Liver (tissue), 9 donors: ENCODE measurements around the gene OLFML2A. TPM values are rescaled to one million over a fixed set of nuclear protein-coding genes. Genes with fewer than 3 reads are reported as not detected.

Experiments
- DNase-seq: peaks from one replicate; pipeline ENCODE4 v3.0.0-alpha.2; 2017; ENCODE audit warnings: low spot score
- H3K27ac ChIP-seq, 2 donors: one replicate each; pipeline ENCODE4 v1.7.0; 2013; ENCODE audit warnings: inconsistent platforms in 2 of 2, low read length in 2 of 2, control low read depth in 1 of 2, low read depth in 1 of 2, mild to moderate bottlenecking in 1 of 2
- H3K27me3 ChIP-seq, 4 donors: one replicate each; pipeline versions ENCODE4 v1.6.1 to v1.7.0; 2013; ENCODE audit warnings: low read length in 3 of 4, inconsistent platforms in 1 of 4, mild to moderate bottlenecking in 1 of 4, moderate library complexity in 1 of 4; ENCODE audit not compliant: control insufficient read depth in 4 of 4, insufficient read depth in 4 of 4
- H3K36me3 ChIP-seq, 4 donors: one replicate each; pipeline versions ENCODE4 v1.6.1 to v1.7.0; 2013; ENCODE audit warnings: low read length in 3 of 4, mild to moderate bottlenecking in 3 of 4, low read depth in 1 of 4, moderate library complexity in 1 of 4; ENCODE audit not compliant: control insufficient read depth in 4 of 4, insufficient read depth in 3 of 4
- H3K4me1 ChIP-seq, 4 donors: one replicate each; pipeline versions ENCODE4 v1.6.1 to v1.7.0; 2013; ENCODE audit warnings: low read length in 3 of 4, mild to moderate bottlenecking in 3 of 4, moderate library complexity in 1 of 4; ENCODE audit not compliant: control insufficient read depth in 4 of 4, insufficient read depth in 4 of 4
- H3K4me3 ChIP-seq, 3 donors: one replicate each; pipeline versions ENCODE4 v1.6.1 to v1.7.0; 2013; ENCODE audit warnings: low read length in 3 of 3, control low read depth in 1 of 3, low read depth in 1 of 3, mild to moderate bottlenecking in 1 of 3
- H3K9ac ChIP-seq, 2 donors: one replicate each; pipeline ENCODE4 v1.7.0; 2013; ENCODE audit warnings: low read length in 2 of 2, mild to moderate bottlenecking in 2 of 2, moderate library complexity in 2 of 2, control low read depth in 1 of 2, low read depth in 1 of 2
- H3K9me3 ChIP-seq, 4 donors: one replicate each; pipeline versions ENCODE4 v1.6.1 to v1.7.0; 2013; ENCODE audit warnings: low read length in 3 of 4; ENCODE audit not compliant: control insufficient read depth in 4 of 4
- ATF3 ChIP-seq: IDR thresholded peaks from 2 replicates; pipeline ENCODE4 v1.6.1; 2016; ENCODE audit warnings: antibody characterized with exemption
- EGR1 ChIP-seq, 2 donors: IDR thresholded peaks; 2 replicates each; pipeline ENCODE4 v1.6.1; 2016 to 2018; ENCODE audit warnings: antibody characterized with exemption in 2 of 2, low read depth in 2 of 2
- FOXA1 ChIP-seq: IDR thresholded peaks from 2 replicates; pipeline ENCODE4 v1.6.1; 2016; ENCODE audit warnings: antibody characterized with exemption
- FOXA2 ChIP-seq: IDR thresholded peaks from 2 replicates; pipeline ENCODE4 v1.6.1; 2016; ENCODE audit warnings: antibody characterized with exemption
- GABPA ChIP-seq, 2 donors: IDR thresholded peaks in 1 of 2; conservative IDR thresholded peaks in 1 of 2; 2 replicates each; pipeline ENCODE4 v1.6.1; 2016; ENCODE audit warnings: antibody characterized with exemption in 2 of 2, mild to moderate bottlenecking in 1 of 2, moderate library complexity in 1 of 2
- HNF4A ChIP-seq, 2 donors: conservative IDR thresholded peaks; 2 replicates each; pipeline ENCODE4 v1.6.1; 2016; ENCODE audit warnings: antibody characterized with exemption in 2 of 2, mild to moderate bottlenecking in 2 of 2
- HNF4G ChIP-seq: IDR thresholded peaks from 2 replicates; pipeline ENCODE4 v1.6.1; 2016; ENCODE audit warnings: antibody characterized with exemption
- JUND ChIP-seq, 2 donors: IDR thresholded peaks; 2 replicates each; pipeline ENCODE4 v1.6.1; 2016; ENCODE audit warnings: antibody characterized with exemption in 2 of 2
- MAX ChIP-seq: IDR thresholded peaks from 2 replicates; pipeline ENCODE4 v1.6.1; 2016; ENCODE audit warnings: antibody characterized with exemption
- NR2F2 ChIP-seq: IDR thresholded peaks from 2 replicates; pipeline ENCODE4 v1.6.1; 2016; ENCODE audit warnings: antibody characterized with exemption
- RAD21 ChIP-seq, 2 donors: IDR thresholded peaks; 2 replicates each; pipeline ENCODE4 v1.6.1; 2016; ENCODE audit warnings: antibody characterized with exemption in 2 of 2, mild to moderate bottlenecking in 2 of 2
- RXRA ChIP-seq, 2 donors: IDR thresholded peaks; 2 replicates each; pipeline ENCODE4 v1.6.1; 2017 to 2018; ENCODE audit warnings: antibody characterized with exemption in 2 of 2, mild to moderate bottlenecking in 1 of 2
- SP1 ChIP-seq: IDR thresholded peaks from 2 replicates; pipeline ENCODE4 v1.6.1; 2018; ENCODE audit warnings: antibody characterized with exemption, mild to moderate bottlenecking
- TAF1 ChIP-seq: conservative IDR thresholded peaks from 2 replicates; pipeline ENCODE4 v1.6.1; 2016; ENCODE audit warnings: antibody characterized with exemption, mild to moderate bottlenecking
- YY1 ChIP-seq: IDR thresholded peaks from 2 replicates; pipeline ENCODE4 v1.6.1; 2016; ENCODE audit warnings: antibody characterized with exemption, mild to moderate bottlenecking
- WGBS: extraction: QIAGEN DNeasy Blood & Tissue Kit; methylation state at CpG from one replicate; pipeline ENCODE4 v1.1.7; 2013; 5-methylcytosine and 5-hydroxymethylcytosine counted together
- polyA plus RNA-seq, 2 donors: library from polyadenylated mRNA; stranded (reverse) in 1 of 2; unstranded in 1 of 2; fragments of 200-250 nt in 1 of 2; fragments of >200 nt in 1 of 2; fragmentation: Nextera tagmentation in 1 of 2; extraction: Ambion mirVana in 1 of 2; gene quantifications; one replicate each; pipeline versions ENCODE4 v1.2.1 to v1.2.3, GENCODE V29; 2013 to 2015
- total RNA-seq, 2 donors: library from RNA; depleted of rRNA; stranded (reverse); fragments of >200 nt; gene quantifications; one replicate each; pipeline ENCODE4 v1.2.3, GENCODE V29; 2014
- TF ChIP-seq, protein P1 (sequence below): IDR thresholded peaks from 2 replicates; pipeline ENCODE4 v1.6.1; 2016; ENCODE audit warnings: antibody characterized with exemption
- TF ChIP-seq, protein P2 (sequence below): IDR thresholded peaks from 2 replicates; pipeline ENCODE4 v1.6.1; 2016; ENCODE audit warnings: antibody characterized with exemption, mild to moderate bottlenecking
- TF ChIP-seq, protein P3 (sequence below): fragments of 150-350 bp; IDR thresholded peaks from 2 replicates; pipeline ENCODE4 v1.5.1; 2017; ENCODE audit warnings: improper control_type of control experiment, low read depth, low read length; ENCODE audit not compliant: missing input control
- donor health status: healthy.
- donor health status: healthy.
- donor health status: healthy.
- donor health status: healthy.
- donor health status: healthy.

OLFML2A gene
- total and polyA plus RNA-seq, 4 donors, result 0.15 to 1.1 (median 0.53) TPM

- no peak for DNase-seq
- Histone ChIP-seq H3K27me3 (no peaks in the 10 kb centered on the region), H3K9me3 (no peaks in the 10 kb centered on the region), H3K36me3 (no peaks in the 10 kb centered on the region), H3K9ac (no peak overlapping the region), H3K4me1 (peaks cover 0 to 32% (median 23%) of the 10 kb centered on the region in 4 donors), H3K4me3 (no peak overlapping the region), H3K27ac (no peak overlapping the region)
- TF ChIP-seq TAF1 (no peak), ATF3 (no peak), JUND (IDR thresholded peaks at IDR 0.05) (no peak), SP1 (no peak), HNF4A (conservative IDR thresholded peaks at IDR 0.05) (no peak), GABPA (IDR thresholded peaks at IDR 0.05 in 1 of 2, conservative IDR thresholded peaks at IDR 0.05 in 1 of 2) (no peak), MAX (no peak), FOXA2 (no peak), NR2F2 (no peak), RXRA (IDR thresholded peaks at IDR 0.05) (no peak), HNF4G (no peak), YY1 (no peak), RAD21 (IDR thresholded peaks at IDR 0.05) (no peak), FOXA1 (no peak), EGR1 (IDR thresholded peaks at IDR 0.05; ENCODE audit: low read depth in 2 of 2) (no peak)
- TF ChIP-seq, protein P1, sequence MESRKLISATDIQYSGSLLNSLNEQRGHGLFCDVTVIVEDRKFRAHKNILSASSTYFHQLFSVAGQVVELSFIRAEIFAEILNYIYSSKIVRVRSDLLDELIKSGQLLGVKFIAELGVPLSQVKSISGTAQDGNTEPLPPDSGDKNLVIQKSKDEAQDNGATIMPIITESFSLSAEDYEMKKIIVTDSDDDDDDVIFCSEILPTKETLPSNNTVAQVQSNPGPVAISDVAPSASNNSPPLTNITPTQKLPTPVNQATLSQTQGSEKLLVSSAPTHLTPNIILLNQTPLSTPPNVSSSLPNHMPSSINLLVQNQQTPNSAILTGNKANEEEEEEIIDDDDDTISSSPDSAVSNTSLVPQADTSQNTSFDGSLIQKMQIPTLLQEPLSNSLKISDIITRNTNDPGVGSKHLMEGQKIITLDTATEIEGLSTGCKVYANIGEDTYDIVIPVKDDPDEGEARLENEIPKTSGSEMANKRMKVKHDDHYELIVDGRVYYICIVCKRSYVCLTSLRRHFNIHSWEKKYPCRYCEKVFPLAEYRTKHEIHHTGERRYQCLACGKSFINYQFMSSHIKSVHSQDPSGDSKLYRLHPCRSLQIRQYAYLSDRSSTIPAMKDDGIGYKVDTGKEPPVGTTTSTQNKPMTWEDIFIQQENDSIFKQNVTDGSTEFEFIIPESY, result no peak
- TF ChIP-seq, protein P2, sequence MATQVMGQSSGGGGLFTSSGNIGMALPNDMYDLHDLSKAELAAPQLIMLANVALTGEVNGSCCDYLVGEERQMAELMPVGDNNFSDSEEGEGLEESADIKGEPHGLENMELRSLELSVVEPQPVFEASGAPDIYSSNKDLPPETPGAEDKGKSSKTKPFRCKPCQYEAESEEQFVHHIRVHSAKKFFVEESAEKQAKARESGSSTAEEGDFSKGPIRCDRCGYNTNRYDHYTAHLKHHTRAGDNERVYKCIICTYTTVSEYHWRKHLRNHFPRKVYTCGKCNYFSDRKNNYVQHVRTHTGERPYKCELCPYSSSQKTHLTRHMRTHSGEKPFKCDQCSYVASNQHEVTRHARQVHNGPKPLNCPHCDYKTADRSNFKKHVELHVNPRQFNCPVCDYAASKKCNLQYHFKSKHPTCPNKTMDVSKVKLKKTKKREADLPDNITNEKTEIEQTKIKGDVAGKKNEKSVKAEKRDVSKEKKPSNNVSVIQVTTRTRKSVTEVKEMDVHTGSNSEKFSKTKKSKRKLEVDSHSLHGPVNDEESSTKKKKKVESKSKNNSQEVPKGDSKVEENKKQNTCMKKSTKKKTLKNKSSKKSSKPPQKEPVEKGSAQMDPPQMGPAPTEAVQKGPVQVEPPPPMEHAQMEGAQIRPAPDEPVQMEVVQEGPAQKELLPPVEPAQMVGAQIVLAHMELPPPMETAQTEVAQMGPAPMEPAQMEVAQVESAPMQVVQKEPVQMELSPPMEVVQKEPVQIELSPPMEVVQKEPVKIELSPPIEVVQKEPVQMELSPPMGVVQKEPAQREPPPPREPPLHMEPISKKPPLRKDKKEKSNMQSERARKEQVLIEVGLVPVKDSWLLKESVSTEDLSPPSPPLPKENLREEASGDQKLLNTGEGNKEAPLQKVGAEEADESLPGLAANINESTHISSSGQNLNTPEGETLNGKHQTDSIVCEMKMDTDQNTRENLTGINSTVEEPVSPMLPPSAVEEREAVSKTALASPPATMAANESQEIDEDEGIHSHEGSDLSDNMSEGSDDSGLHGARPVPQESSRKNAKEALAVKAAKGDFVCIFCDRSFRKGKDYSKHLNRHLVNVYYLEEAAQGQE, result no peak
- TF ChIP-seq, protein P3, sequence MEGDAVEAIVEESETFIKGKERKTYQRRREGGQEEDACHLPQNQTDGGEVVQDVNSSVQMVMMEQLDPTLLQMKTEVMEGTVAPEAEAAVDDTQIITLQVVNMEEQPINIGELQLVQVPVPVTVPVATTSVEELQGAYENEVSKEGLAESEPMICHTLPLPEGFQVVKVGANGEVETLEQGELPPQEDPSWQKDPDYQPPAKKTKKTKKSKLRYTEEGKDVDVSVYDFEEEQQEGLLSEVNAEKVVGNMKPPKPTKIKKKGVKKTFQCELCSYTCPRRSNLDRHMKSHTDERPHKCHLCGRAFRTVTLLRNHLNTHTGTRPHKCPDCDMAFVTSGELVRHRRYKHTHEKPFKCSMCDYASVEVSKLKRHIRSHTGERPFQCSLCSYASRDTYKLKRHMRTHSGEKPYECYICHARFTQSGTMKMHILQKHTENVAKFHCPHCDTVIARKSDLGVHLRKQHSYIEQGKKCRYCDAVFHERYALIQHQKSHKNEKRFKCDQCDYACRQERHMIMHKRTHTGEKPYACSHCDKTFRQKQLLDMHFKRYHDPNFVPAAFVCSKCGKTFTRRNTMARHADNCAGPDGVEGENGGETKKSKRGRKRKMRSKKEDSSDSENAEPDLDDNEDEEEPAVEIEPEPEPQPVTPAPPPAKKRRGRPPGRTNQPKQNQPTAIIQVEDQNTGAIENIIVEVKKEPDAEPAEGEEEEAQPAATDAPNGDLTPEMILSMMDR, result no peak
- WGBS, result 55% methylated on average over 1 of the region's 1 CpG
Measured at GRCh38 chr9:124766326-124766725, 10.6 kb upstream of the OLFML2A start.
